Measurements from ENCODE around the gene ATXN1. TPM values are rescaled to one million over a fixed set of nuclear protein-coding genes. Genes with fewer than 3 reads are reported as not detected.

The ATXN1 gene
- total RNA-seq, 4 donors from 2014 or later, result 48.7 to 166 (median 105) TPM

DNA sequence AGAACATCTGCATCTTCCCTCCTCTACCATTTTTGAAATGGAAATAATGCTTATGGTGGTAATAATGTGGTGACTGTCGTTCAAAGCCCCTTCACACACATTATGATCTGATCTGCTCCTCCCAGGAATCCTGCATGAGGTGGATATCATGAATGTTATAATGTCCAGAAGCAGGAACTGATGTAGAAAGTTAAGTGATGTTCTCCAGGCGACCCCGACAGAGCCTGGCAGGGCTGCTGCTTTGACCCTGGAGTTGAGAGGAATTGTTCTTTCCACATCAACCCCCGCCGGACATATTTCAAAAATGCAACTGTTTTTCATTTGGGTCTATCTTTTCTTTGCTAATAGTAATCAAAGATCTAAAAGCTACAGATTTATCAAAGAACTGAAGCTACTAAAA lies 391.3 kb downstream of the ATXN1 start:
- TF ChIP-seq POLR2A (IDR thresholded peaks at IDR 0.05) (no peak), POLR2AphosphoS5 (IDR thresholded peaks at IDR 0.05) (no peak), EP300 (IDR thresholded peaks at IDR 0.05; ENCODE audit: low read depth) (no peak)
- TF ChIP-seq, protein P1, sequence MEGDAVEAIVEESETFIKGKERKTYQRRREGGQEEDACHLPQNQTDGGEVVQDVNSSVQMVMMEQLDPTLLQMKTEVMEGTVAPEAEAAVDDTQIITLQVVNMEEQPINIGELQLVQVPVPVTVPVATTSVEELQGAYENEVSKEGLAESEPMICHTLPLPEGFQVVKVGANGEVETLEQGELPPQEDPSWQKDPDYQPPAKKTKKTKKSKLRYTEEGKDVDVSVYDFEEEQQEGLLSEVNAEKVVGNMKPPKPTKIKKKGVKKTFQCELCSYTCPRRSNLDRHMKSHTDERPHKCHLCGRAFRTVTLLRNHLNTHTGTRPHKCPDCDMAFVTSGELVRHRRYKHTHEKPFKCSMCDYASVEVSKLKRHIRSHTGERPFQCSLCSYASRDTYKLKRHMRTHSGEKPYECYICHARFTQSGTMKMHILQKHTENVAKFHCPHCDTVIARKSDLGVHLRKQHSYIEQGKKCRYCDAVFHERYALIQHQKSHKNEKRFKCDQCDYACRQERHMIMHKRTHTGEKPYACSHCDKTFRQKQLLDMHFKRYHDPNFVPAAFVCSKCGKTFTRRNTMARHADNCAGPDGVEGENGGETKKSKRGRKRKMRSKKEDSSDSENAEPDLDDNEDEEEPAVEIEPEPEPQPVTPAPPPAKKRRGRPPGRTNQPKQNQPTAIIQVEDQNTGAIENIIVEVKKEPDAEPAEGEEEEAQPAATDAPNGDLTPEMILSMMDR (IDR thresholded peaks at IDR 0.05), result no peak
- no peak for DNase-seq
- Histone ChIP-seq H3K27me3 (no peaks in the 10 kb centered on the region), H3K9me3 (no peaks in the 10 kb centered on the region), H3K4me1 (no peaks in the 10 kb centered on the region), H3K4me3 (no peak overlapping the region), H3K27ac (no peak overlapping the region), H3K36me3 (no peaks in the 10 kb centered on the region)
- intact Hi-C loops (cut with DNase I; ENCODE audit: low total_unique reads) (no loop called here), in situ Hi-C loops (cut with MboI; ENCODE audit: low pct_ligation_motif_present in 1 of 4, low pct_unique_long_range_greater_than_20kb in 1 of 4, low sequenced_read_pairs in 3 of 4) (no loop called here)
- 87 to 93% methylated on average over 5 of the region's 5 CpGs for WGBS, 2 donors (ENCODE audit: low coverage in 1 of 2)

DNA sequence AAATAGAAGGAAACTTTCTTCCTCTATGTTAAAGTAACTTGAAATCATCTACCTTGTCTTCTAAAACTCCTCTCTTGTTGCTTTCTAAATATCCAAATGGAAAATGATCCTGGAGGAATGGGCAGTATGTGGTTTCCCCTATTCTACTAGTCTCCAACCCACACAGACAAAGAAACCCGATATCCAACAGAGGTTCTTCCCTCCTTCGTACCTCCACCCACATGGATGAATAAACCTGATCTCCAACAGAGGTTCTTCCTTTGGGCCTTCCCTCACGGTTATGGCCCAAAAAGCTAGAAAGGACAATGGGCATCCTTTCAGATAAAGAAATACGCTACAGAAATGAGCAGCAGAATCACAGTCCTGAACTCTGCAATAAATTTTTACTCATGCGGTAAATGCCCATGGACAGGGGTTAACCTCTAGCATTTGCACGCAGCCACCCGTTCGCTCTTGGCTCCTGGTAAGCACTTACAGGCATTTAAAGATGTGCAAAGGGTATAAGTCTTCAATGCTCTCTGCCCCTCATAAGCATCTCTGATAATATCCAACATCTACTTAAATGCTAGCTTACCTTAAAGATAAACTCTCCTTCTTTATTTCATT lies 392.0 kb downstream of the ATXN1 start:
- WGBS, 2 donors (ENCODE audit: low coverage in 1 of 2), result 91 to 94% methylated on average over 5 to 8 of the region's 8 CpGs
- no peaks in the 10 kb centered on the region for H3K36me3 ChIP-seq
- H3K27ac ChIP-seq, result no peak overlapping the region
- no peaks in the 10 kb centered on the region for H3K4me1 ChIP-seq
- no peak for TF ChIP-seq POLR2AphosphoS5 (IDR thresholded peaks at IDR 0.05)
- TF ChIP-seq, protein P1 (IDR thresholded peaks at IDR 0.05), result no peak
- no peak for TF ChIP-seq POLR2A (IDR thresholded peaks at IDR 0.05)
- TF ChIP-seq EP300 (IDR thresholded peaks at IDR 0.05; ENCODE audit: low read depth), result no peak
- DNase-seq, result no peak
- intact Hi-C loops (cut with DNase I; ENCODE audit: low total_unique reads), result no loop called here
- no peaks in the 10 kb centered on the region for H3K9me3 ChIP-seq
- in situ Hi-C loops (cut with MboI; ENCODE audit: low pct_ligation_motif_present in 1 of 4, low pct_unique_long_range_greater_than_20kb in 1 of 4, low sequenced_read_pairs in 3 of 4), result no loop called here
- H3K4me3 ChIP-seq, result no peak overlapping the region
- no peaks in the 10 kb centered on the region for H3K27me3 ChIP-seq

DNA sequence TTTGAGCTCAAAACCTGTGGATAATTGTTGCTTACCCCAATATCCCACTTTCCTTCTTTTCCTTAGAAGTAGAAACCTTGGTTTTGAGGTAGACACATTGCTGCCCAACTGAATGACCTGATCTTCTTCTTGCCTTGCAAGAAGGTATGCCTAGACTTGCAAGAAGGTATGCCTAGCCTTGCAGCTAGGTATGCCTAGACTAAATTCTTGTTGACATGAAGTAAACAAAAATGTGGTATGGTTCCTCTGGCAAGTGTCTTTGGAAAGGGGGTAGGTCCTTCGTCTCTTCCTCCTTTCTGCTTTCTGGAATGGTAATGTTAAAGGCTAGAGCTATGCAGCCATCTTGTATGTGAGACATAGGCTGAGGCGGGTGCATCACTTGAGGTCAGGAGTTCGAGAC lies 393.7 kb downstream of the ATXN1 start:
- H3K36me3 ChIP-seq, result no peaks in the 10 kb centered on the region

DNA sequence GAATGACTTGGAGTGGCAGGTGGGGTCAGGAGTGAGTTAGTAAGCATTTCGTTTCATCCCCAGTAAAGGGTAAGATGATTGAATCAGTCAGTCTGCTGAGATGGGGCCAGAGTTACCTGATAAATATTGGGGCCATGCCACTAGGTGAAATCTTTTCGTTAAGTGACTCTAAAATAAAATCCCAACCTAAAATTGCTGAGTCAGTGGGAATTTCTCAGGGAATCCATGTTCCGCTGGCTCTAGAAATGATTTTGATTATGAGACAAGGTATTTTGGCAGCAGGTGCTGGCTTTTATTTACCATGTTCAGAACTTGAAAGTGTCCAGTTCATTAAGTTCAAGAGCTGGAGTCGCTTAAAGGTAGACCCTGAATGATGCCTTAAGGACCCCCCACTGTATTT lies 397.5 kb downstream of the ATXN1 start:
- DNase-seq, result no peak
- no peaks in the 10 kb centered on the region for H3K27me3 ChIP-seq
- no peak overlapping the region for H3K27ac ChIP-seq
- H3K36me3 ChIP-seq, result no peaks in the 10 kb centered on the region
- 94% methylated on average over 2 to 4 of the region's 4 CpGs for WGBS, 2 donors (ENCODE audit: low coverage in 1 of 2)
- in situ Hi-C loops (cut with MboI; ENCODE audit: low pct_ligation_motif_present in 1 of 4, low pct_unique_long_range_greater_than_20kb in 1 of 4, low sequenced_read_pairs in 3 of 4), result no loop called here
- H3K4me3 ChIP-seq, result no peak overlapping the region
- intact Hi-C loops (cut with DNase I; ENCODE audit: low total_unique reads), result no loop called here
- H3K9me3 ChIP-seq, result no peaks in the 10 kb centered on the region
- H3K4me1 ChIP-seq, result peaks cover 2 to 14% (median 7%) of the 10 kb centered on the region in 4 donors
- TF ChIP-seq EP300 (IDR thresholded peaks at IDR 0.05; ENCODE audit: low read depth) (no peak), POLR2AphosphoS5 (IDR thresholded peaks at IDR 0.05) (no peak), POLR2A (IDR thresholded peaks at IDR 0.05) (no peak)
- TF ChIP-seq, protein P1 (IDR thresholded peaks at IDR 0.05), result no peak

More for the DNA sequence above, 393.7 kb downstream of the ATXN1 start:
- Histone ChIP-seq H3K27me3 (no peaks in the 10 kb centered on the region), H3K4me1 (no peaks in the 10 kb centered on the region), H3K27ac (no peak overlapping the region), H3K4me3 (no peak overlapping the region), H3K9me3 (no peaks in the 10 kb centered on the region)
- TF ChIP-seq EP300 (IDR thresholded peaks at IDR 0.05; ENCODE audit: low read depth) (no peak), POLR2A (IDR thresholded peaks at IDR 0.05) (no peak), POLR2AphosphoS5 (IDR thresholded peaks at IDR 0.05) (no peak)
- TF ChIP-seq, protein P1 (IDR thresholded peaks at IDR 0.05), result no peak
- intact Hi-C loops (cut with DNase I; ENCODE audit: low total_unique reads), result no loop called here
- WGBS, 2 donors (ENCODE audit: low coverage in 1 of 2), result 91% methylated on average over 3 of the region's 3 CpGs; no CpG with 5 or more reads in 1 of the 2 donors
- in situ Hi-C loops (cut with MboI; ENCODE audit: low pct_ligation_motif_present in 1 of 4, low pct_unique_long_range_greater_than_20kb in 1 of 4, low sequenced_read_pairs in 3 of 4), result no loop called here
- DNase-seq, result no peak

Measured in transverse colon (tissue), 4 donors.